GM21526 (cell line): Measurements from ENCODE around the gene TAP2.
"Not testable (repeated sequence)": the region's sequence is repeated elsewhere in the genome, so short reads cannot be mapped to it uniquely, and the experiment has no call there.

Experiments used
- ATAC-seq: cut with Tn5 transposase; IDR thresholded peaks from one replicate; pipeline ENCODE4 v1.9.1; 2021; ENCODE audit warnings: moderate library complexity; ENCODE audit not compliant: unreplicated experiment, low FRiP score

TAP2 gene

GRCh38 chr6:32838114-32838958, at the start of gene TAP2:
Gene TAP2 (minus strand): TSS chr6:32838739. CDS start chr6:32838233, 506 bp downstream.
- ATAC-seq, result peak; percentile 64

DNA sequence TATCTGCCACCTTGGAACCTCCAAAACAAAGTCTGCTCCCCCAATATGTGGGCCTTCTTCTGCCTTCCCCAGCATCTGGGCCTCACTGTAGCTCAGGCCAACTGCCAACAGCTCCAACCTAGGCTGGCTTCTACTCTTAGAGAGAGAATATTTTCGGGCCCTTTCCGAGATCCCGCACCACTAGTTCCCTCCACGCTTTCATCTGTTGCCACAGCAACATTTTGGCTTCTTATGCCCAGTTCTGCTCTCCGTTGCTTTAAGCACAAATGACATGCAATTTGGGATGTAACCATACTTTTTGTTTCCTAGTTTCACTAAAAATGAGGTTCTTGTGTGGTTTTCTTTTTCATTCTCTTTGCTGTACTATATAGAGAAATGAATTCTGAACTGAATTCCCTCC, 49.1 kb upstream of the TAP2 start:
- no peak for ATAC-seq

GRCh38 chr6:32886681-32887383, 48.3 kb upstream of the TAP2 start:
- ATAC-seq, result no peak

DNA sequence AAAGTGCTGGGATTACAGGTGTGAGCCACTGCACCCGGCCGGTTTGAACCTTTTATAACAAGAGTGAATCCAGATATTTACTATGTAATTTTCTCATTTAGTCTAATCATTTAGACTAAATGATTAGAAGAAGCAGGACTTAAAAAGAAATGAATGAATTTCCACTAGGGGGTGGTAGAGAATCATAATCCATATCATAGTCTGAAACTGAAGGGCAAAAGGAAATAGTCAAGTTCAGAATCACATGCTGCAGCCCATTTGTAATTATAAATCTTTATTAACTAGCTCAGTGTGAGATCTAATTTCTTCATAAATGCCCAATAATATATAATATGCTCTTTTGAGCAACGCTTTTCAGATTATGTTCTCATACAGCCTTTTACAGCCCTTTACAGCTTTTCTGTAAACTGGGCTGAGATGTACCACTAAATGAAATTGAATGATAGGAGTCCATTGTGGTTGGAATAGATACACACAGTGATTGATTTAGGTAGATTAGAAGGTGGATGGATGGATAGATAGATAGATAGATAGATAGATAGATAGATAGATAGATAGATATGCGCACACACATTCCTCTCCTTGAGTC, 47.3 kb upstream of the TAP2 start:
- ATAC-seq, result no peak

GRCh38 chr6:32883789-32884188, 45.2 kb upstream of the TAP2 start:
- no peak for ATAC-seq

DNA sequence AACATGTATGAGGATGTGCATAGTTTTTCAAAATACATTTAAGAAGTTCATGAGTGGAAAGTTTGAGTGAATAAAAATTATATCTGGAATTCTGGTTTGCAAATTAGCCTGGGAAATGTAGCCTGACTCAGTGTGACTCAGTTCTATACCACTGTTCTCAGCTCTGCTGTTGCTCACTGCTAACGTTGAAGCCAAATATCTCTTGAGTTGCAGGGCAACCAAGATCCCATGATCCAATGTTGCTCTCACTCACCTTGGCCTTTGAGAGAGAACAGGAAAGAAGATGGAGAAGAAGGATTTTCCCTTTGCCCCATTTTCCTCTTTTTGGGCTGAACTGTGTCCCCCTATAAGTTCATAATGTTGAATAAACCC, 44.3 kb upstream of the TAP2 start:
- no peak for ATAC-seq

DNA sequence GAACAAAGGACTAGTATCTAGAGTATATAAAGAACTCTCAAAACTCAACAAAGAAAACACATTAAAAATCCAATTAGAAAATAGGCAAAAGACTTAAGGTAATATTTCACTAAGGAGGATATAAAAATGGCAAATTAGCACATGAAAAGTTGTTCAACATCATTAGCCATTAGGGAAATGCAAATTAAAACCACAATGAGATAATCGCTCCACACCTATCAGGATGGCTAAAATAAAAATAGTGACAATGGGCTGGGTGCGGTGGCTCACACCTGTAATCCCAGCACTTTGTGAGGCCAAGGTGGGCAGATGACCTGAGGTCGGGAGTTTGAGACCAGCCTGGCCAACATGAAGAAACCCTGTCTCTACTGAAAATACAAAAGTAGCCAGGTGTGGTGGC, 42.4 kb upstream of the TAP2 start:
- ATAC-seq, result not testable (repeated sequence)

DNA sequence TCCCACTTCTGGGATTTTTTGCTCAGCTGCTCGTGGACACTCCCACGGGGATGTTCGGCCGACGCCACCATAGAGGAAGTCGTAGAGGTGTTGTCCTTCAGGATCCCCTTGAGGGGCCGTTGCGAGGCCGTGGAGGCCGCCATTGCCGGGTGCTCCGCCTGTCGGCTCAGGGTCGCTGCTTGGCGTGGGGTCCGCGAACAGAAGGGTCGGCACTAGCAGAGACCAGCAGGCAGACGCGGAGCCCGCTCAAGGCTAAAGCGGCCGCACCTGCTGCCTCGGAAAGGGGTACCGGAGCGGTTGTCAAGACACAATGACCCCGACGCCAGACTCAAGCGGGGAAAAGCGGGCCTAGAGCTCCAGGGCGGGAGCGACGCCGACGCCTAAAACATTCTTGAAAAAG, 41.2 kb upstream of the TAP2 start:
- ATAC-seq, result no peak

DNA sequence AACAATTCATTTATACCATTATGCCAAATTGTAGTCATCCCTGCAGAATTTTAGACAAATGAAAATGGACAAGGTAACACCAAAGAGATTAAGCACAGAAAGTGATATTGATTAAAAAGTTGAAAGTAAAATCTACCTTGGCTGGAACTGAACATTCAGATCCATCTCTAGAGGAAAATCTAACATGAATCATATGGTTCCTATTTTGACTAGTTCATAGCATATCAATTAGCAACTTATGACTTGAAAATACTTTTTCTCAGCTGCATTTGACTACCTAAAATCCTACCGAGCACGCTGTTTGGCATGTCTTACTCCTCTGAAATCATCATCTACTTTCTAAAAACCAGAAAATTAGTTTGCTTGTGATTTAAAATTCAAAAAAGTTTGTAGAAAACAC, 38.1 kb upstream of the TAP2 start:
- no peak for ATAC-seq

- not testable (repeated sequence) for ATAC-seq
Observed at GRCh38 chr6:32873947-32874346, 35.4 kb upstream of the TAP2 start.

DNA sequence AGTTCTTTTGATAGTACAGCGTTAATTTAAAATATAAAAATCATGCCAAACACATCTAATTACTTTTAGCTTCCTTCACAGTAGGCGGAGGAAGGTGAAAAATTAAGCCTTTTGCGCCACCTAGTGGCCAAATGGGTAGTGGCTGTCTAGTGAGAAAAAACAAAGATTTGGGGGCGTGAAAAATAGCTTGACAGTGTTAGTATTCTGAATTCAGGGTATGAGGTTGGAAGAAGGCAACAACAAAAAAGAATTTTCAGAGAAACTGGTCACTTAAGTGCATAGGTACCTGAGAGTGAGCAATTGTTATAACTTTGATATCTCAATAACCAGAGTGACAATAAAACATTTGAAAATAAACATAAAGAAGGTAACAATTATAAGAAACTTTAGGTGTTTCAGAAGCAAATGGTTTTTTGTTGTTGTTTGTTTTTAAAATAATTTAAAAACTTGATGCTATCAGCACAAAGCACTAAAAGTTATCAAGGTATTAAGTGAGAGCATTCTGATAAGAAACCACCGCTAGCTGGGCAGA, 29.8 kb upstream of the TAP2 start:
- no peak for ATAC-seq

GRCh38 chr6:32867554-32868256, 29.2 kb upstream of the TAP2 start:
- ATAC-seq, result no peak

GRCh38 chr6:32867022-32867477, 28.5 kb upstream of the TAP2 start:
- no peak for ATAC-seq

DNA sequence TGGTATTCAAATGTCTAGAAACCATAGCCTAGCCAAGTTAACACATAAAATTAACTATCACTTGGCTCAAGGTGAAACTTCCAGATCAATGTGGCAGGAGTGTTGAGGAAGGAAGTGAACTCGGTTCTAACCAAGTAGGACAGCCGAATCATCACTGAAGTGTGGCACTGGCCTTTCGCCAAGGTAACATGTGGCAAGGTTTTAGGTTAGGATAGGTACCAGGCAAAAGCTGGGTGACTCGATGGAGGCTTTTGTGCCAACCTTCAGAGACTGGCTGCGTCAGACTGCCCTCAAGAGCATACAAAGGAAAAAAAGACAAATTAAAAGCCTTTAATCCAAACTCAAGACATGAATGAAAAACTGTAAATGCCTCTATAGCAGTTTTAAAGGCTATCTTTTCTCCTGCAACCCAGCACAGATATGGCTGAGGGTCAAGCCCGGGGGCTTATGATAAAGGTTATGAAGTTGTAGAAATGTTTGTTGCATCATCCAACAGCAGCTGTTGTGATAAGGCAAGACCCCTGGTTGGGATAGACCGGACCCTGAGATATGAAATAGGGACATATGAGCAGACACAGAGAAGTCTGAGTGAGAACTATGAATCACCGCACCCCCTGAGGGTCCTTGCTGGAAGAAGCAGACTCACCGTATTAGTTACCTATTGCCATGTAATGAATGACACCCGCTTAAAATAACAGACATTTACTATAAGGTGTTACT, 27.3 kb upstream of the TAP2 start:
- ATAC-seq, result no peak

GRCh38 chr6:32862725-32863124, 24.2 kb upstream of the TAP2 start:
- no peak for ATAC-seq

GRCh38 chr6:32860674-32861073, 22.1 kb upstream of the TAP2 start:
- ATAC-seq, result no peak

DNA sequence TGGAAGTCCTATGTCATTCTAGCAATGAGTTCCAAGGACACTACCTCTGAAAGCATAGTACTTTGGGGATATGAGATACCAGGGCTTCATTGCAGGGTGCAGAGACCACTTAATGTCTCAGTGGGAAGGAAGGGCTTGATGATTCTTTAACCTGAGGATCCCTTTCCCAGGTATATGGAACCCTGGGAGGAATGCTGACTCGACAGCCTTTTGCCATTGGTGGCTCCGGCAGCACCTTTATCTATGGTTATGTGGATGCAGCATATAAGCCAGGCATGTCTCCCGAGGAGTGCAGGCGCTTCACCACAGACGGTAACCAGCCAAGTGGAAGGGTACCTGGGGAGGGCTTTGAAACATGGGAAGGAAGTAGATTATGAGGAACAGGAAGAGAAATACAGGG, 19.7 kb upstream of the TAP2 start:
- ATAC-seq, result no peak

GRCh38 chr6:32857156-32857891, 18.8 kb upstream of the TAP2 start:
- no peak for ATAC-seq

GRCh38 chr6:32855467-32856174, 17.1 kb upstream of the TAP2 start:
- ATAC-seq, result no peak
